ENCODE measurements around the gene ZFHX3. TPM values are rescaled to one million over a fixed set of nuclear protein-coding genes. Genes with fewer than 3 reads are reported as not detected.

The ZFHX3 gene
- total and polyA plus RNA-seq, 9 donors = 5.2 to 12.0 (median 7.5) TPM

DNA sequence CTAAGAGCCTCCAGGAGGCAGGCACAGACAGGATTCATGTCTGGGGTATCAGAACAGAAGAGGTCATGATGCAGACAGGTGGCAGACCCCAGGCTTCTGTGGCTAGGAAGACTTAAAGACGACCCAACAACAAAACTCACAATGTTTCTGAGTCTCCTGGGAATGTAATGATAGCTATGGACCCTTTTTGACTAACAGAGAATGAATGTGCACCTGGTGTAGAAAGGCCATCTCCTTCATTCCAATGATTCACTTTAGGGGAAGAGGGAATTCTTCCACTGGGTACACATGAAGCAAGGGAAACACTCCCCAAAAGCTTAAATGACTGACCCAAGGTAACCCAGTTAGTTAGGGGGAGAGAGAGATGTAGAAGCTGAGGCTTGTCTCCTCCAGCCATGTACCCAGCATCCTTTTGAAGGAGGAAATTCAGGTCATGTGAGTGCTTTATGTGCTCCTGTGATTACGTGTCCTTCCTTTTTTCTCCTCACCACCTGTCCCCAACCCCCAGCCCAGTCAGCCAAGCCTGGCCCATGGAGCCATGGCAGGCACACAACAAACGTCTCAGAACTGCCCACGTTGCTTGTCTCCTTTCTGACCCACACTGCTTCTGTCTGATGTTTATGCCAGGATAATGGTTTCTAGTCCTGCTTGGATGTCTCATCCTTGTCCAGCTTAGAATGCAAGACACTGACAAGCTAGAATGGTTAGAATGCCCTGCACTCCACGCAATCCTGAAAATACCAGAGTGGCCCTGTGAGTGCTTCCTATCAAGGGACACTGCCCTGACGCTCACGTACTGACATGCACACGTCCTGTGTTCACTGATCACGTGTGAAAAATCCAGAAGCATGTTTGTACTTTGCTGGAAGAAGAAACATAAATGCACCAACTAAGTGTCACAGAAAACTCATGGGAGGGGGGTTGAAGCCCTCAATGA, 156.4 kb downstream of the ZFHX3 start:
- no peak overlapping the region for H3K4me3 ChIP-seq (ENCODE audit: low read length)
- no peak for DNase-seq
- H3K27ac ChIP-seq (ENCODE audit: low read length) = no peak overlapping the region
- peaks cover 27% of the 10 kb centered on the region for H3K36me3 ChIP-seq (ENCODE audit: control insufficient read depth, insufficient read depth, low read length)
- no peaks in the 10 kb centered on the region for H3K9me3 ChIP-seq (replicated peaks; ENCODE audit: control insufficient read depth, low read depth, low read length)
- H3K27me3 ChIP-seq (ENCODE audit: control insufficient read depth, insufficient read depth, low read length) = no peaks in the 10 kb centered on the region
- peaks cover 10% of the 10 kb centered on the region for H3K4me1 ChIP-seq (ENCODE audit: control insufficient read depth, insufficient read depth, low read length)
- WGBS (ENCODE audit: insufficient coverage) = 78% methylated on average over 4 of the region's 9 CpGs

DNA sequence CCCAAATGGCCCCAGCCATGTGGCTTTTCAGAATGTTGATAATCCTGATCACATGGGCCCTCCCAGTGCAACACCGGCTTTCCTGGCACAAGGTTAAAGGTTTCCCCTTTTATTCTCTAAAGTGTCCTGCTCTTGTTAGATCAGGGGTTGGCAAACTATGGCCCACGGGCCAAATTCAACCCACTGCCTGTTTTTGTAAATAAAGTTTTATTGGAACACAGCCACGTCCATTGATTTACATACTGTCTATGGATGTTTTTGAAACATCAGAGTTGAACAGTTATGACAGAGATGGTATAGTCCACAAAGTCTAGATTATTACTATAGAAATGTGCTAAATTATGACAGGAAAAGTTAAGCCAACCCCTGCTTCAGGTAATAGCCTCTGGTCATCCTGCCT, 157.3 kb downstream of the ZFHX3 start:
- Histone ChIP-seq H3K4me1 (ENCODE audit: control insufficient read depth, insufficient read depth, low read length) (peaks cover 7% of the 10 kb centered on the region), H3K27me3 (ENCODE audit: control insufficient read depth, insufficient read depth, low read length) (no peaks in the 10 kb centered on the region), H3K4me3 (ENCODE audit: low read length) (no peak overlapping the region), H3K27ac (ENCODE audit: low read length) (no peak overlapping the region), H3K9me3 (replicated peaks; ENCODE audit: control insufficient read depth, low read depth, low read length) (no peaks in the 10 kb centered on the region), H3K36me3 (ENCODE audit: control insufficient read depth, insufficient read depth, low read length) (peaks cover 35% of the 10 kb centered on the region)
- WGBS (ENCODE audit: insufficient coverage) = 100% methylated on average over 1 of the region's 3 CpGs
- no peak for DNase-seq

DNA sequence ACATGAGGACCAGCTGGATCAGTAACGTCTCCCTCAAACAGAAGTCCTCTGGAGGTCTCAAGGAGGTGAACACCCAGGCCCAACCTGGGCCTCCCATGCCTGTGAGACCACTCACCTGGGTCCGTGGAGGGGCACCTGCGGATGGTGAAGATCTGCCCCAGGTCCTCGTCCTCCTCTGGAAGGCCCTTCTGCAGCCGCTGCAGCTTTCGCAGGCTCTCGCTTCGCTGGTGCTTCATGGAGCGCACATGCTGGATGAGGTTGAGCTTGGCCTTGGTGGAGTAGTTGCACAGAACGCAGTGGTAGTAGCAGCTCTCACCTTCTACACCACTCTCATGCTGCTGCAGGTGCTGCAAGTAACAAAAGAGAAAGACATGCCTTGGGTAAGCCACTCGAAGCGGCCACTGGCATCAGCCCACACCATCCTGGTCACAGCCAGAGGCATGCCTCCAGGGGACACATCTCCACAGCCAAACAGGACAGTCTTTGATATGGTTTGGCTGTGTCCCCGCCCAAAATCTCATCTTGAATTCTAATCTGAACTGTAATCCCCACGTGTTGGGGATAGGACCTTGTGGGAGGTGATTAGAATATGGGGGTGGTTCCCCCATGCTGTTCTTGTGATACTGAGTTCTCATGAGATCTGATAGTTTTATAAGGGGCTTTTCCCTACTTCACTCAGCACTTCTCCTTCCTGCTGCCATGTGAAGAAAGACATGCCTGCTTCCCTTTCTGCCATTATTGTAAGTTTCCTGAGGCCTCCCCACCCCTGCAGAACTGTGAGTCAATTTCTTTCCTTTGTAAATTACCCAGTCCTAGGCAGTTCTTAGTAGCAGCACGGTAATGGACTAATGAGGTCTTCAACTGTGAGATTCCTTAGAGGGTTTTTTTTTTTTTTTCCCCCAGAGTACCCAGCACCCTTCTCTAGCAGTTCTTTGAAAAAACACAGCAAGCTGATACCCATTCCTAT, 158.0 kb downstream of the ZFHX3 start:
- H3K27ac ChIP-seq (ENCODE audit: low read length) = no peak overlapping the region
- H3K36me3 ChIP-seq (ENCODE audit: control insufficient read depth, insufficient read depth, low read length) = peaks cover 42% of the 10 kb centered on the region
- no peak overlapping the region for H3K4me3 ChIP-seq (ENCODE audit: low read length)
- no peaks in the 10 kb centered on the region for H3K9me3 ChIP-seq (replicated peaks; ENCODE audit: control insufficient read depth, low read depth, low read length)
- DNase-seq = no peak
- H3K27me3 ChIP-seq (ENCODE audit: control insufficient read depth, insufficient read depth, low read length) = no peaks in the 10 kb centered on the region
- WGBS (ENCODE audit: insufficient coverage) = 72% methylated on average over 3 of the region's 15 CpGs
- H3K4me1 ChIP-seq (ENCODE audit: control insufficient read depth, insufficient read depth, low read length) = peaks cover 7% of the 10 kb centered on the region

DNA sequence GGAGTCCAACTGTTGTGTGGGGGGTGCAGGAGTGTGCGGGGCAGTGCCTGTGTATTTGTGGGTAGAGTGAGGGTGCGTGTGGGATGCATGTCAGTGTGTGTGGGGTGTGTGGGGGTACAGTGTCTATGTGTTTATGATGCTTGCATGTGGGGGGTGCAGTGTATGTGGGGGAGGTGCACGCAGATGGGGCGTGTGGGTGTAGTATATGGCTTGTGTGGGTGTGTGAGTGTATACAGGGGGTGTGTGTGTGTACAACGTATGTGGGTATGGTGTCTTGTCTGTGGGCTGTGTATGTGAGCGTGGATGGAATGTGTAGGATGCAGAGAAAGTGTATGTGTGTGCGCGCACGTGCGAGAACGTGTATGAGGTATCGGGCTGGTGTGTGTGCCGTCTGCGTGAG, 160.4 kb downstream of the ZFHX3 start:
- 88% methylated on average over 14 of the region's 14 CpGs for WGBS (ENCODE audit: insufficient coverage)
- Histone ChIP-seq H3K27ac (ENCODE audit: low read length) (no peak overlapping the region), H3K4me1 (ENCODE audit: control insufficient read depth, insufficient read depth, low read length) (no peaks in the 10 kb centered on the region), H3K27me3 (ENCODE audit: control insufficient read depth, insufficient read depth, low read length) (no peaks in the 10 kb centered on the region), H3K9me3 (replicated peaks; ENCODE audit: control insufficient read depth, low read depth, low read length) (no peaks in the 10 kb centered on the region), H3K4me3 (ENCODE audit: low read length) (no peak overlapping the region), H3K36me3 (ENCODE audit: control insufficient read depth, insufficient read depth, low read length) (peaks cover 46% of the 10 kb centered on the region)
- DNase-seq = no peak

DNA sequence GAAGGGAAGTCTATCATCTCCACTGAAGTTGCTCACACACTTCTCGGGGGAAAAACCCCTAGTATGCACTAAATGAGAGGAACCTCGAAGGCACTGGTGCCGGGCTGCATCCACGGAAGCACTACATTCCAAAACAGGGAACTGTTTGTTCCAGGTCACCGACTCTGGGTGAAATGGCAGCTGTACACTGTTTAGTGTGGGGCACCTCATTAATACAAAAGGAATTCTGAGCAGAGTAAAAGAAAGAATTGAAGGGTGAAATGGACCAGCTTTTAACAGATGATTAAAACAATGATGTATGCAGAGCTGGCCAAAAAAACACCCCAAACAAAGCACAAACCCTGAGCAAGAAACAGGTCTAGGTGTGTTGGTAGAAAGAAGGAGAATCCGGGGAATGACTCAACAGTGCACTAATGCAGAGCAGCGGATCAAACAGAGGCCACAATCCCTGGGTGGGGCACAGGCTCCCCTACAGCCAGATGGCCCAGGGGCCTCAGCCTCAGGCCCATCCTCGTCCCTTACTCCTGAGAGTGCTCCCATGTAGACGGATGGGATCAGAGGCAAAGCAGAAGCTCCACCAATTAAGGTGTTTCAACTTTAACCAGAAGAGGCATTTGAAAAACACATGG, 161.5 kb downstream of the ZFHX3 start:
- Histone ChIP-seq H3K27me3 (ENCODE audit: control insufficient read depth, insufficient read depth, low read length) (no peaks in the 10 kb centered on the region), H3K36me3 (ENCODE audit: control insufficient read depth, insufficient read depth, low read length) (peaks cover 44% of the 10 kb centered on the region), H3K27ac (ENCODE audit: low read length) (no peak overlapping the region), H3K9me3 (replicated peaks; ENCODE audit: control insufficient read depth, low read depth, low read length) (no peaks in the 10 kb centered on the region), H3K4me3 (ENCODE audit: low read length) (no peak overlapping the region), H3K4me1 (ENCODE audit: control insufficient read depth, insufficient read depth, low read length) (no peaks in the 10 kb centered on the region)
- no peak for DNase-seq
- WGBS (ENCODE audit: insufficient coverage) = 94% methylated on average over 6 of the region's 9 CpGs

DNA sequence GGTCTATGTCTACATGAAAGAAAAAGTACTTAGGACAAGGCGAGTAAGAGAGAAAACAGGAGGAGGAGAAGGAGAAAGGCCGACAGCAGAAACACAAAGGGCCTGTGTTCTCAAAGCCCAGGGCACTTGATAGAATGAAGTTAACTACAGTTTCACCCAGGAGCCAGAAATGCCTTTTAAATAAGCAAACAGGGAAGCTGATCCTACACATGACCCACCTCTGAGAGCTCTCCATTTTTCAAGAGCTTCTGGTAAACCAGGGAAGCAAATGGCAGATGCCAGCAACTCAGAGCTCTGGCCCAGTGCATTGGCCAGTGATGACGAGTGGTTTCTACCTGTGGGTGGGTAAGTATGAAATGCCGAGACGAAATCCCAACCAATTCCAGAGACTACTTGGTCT, 163.4 kb downstream of the ZFHX3 start:
- H3K27ac ChIP-seq (ENCODE audit: low read length) = no peak overlapping the region
- no peak for DNase-seq
- peaks cover 43% of the 10 kb centered on the region for H3K36me3 ChIP-seq (ENCODE audit: control insufficient read depth, insufficient read depth, low read length)
- WGBS (ENCODE audit: insufficient coverage) = 100% methylated on average over 1 of the region's 5 CpGs
- H3K4me3 ChIP-seq (ENCODE audit: low read length) = no peak overlapping the region
- H3K27me3 ChIP-seq (ENCODE audit: control insufficient read depth, insufficient read depth, low read length) = no peaks in the 10 kb centered on the region
- H3K9me3 ChIP-seq (replicated peaks; ENCODE audit: control insufficient read depth, low read depth, low read length) = no peaks in the 10 kb centered on the region
- no peaks in the 10 kb centered on the region for H3K4me1 ChIP-seq (ENCODE audit: control insufficient read depth, insufficient read depth, low read length)

DNA sequence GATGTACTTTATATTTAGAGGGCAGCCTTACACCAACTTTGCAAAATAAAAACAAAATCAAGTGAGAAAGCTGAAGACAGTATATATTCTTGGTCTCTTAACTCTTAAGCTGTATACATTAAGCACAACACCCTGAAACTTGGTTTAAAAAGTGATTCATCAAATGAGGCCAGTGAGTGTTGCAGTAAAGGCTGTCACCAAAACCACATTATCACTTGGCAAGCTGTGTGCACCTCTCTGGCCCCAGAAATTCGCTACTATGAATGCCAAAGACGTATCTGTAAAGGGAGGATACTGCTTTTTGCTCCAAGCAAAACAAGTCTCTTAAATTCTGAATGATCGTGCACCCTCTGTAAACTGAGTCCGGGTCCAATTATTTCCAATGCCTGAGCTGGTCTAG, 163.9 kb downstream of the ZFHX3 start:
- Histone ChIP-seq H3K27ac (ENCODE audit: low read length) (no peak overlapping the region), H3K9me3 (replicated peaks; ENCODE audit: control insufficient read depth, low read depth, low read length) (no peaks in the 10 kb centered on the region), H3K36me3 (ENCODE audit: control insufficient read depth, insufficient read depth, low read length) (peaks cover 40% of the 10 kb centered on the region), H3K27me3 (ENCODE audit: control insufficient read depth, insufficient read depth, low read length) (no peaks in the 10 kb centered on the region), H3K4me3 (ENCODE audit: low read length) (no peak overlapping the region), H3K4me1 (ENCODE audit: control insufficient read depth, insufficient read depth, low read length) (no peaks in the 10 kb centered on the region)
- DNase-seq = no peak
- whole genome bisulfite sequencing (ENCODE audit: insufficient coverage) = 71% methylated on average over 2 of the region's 4 CpGs

DNA sequence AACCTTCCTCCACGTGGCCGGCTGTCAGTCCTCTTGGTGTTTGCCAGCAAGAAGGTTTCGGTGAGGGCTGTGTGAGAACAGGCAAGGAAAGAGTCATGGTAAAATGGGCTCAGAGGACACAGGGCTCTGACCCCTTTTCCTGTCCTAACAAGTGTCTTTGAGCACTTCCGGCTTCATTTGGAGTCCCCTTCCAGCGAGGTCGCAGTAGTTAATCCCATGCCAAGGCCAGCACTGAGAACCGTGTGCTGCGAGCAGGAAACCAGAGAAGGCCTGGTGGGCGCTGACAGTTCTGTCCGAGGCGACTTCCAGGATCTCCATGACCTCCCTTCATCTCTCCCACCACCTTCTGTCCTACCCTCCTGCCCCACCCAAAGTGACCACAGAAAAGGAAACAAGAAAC, 168.1 kb downstream of the ZFHX3 start:
- Histone ChIP-seq H3K4me3 (ENCODE audit: low read length) (no peak overlapping the region), H3K27me3 (ENCODE audit: control insufficient read depth, insufficient read depth, low read length) (no peaks in the 10 kb centered on the region), H3K9me3 (replicated peaks; ENCODE audit: control insufficient read depth, low read depth, low read length) (no peaks in the 10 kb centered on the region), H3K4me1 (ENCODE audit: control insufficient read depth, insufficient read depth, low read length) (peaks cover 28% of the 10 kb centered on the region), H3K27ac (ENCODE audit: low read length) (no peak overlapping the region), H3K36me3 (ENCODE audit: control insufficient read depth, insufficient read depth, low read length) (peaks cover 5% of the 10 kb centered on the region)
- DNase-seq = no peak
- 88% methylated on average over 7 of the region's 11 CpGs for WGBS (ENCODE audit: insufficient coverage)

DNA sequence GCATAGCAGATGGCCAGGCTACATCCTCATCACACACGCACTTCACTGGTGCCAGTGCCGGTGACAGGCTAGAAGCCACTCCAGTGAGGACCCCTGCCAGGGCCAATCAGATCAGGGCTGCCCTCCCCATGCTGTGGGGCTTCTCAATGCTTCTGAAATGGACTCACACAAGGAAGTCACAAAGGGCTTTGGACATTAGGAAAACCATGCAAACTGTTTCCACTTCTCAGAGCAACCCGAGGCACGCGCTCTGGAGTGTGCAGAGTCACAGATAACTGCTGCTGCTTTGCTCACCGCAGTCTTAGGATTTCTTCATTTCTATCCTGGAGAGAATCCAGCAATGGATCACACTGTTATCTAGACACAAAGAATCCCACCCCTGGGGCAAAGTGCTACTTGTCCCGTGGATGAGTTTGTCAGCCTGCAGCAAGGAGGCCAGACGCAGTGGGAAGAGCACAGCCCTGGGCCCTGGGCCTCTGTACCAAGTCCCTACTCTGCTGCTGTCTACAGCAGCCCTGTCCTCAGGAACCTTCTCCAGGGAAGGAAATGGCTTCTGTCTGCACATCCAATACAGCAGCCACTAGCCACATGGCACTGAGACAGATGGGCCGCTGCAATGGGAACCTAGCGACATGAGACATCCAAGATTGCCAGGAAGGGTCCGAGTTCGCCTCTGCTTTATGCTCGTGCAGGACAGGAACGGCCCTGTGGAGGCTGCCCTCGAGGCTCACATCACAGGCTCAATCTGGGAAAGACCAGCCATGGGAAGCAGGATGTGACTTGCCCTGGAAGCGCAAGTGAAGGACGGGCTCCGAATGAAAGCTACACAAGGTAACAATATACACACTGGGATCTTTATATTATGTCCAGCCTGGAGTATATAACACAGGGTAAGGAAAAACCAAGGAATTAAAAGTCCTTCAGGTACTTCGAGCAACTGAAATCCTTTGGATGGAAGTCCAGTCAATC, 169.3 kb downstream of the ZFHX3 start:
- no peak overlapping the region for H3K27ac ChIP-seq (ENCODE audit: low read length)
- H3K36me3 ChIP-seq (ENCODE audit: control insufficient read depth, insufficient read depth, low read length) = peaks cover 4% of the 10 kb centered on the region
- no peaks in the 10 kb centered on the region for H3K9me3 ChIP-seq (replicated peaks; ENCODE audit: control insufficient read depth, low read depth, low read length)
- no peaks in the 10 kb centered on the region for H3K27me3 ChIP-seq (ENCODE audit: control insufficient read depth, insufficient read depth, low read length)
- 75% methylated on average over 15 of the region's 19 CpGs for WGBS (ENCODE audit: insufficient coverage)
- peak; percentile 26 for DNase-seq
- H3K4me3 ChIP-seq (ENCODE audit: low read length) = no peak overlapping the region
- peaks cover 35% of the 10 kb centered on the region for H3K4me1 ChIP-seq (ENCODE audit: control insufficient read depth, insufficient read depth, low read length)

All from muscle of leg (tissue), 11 donors.